Measurements from ENCODE around the gene SCNN1G. TPM values are rescaled to one million over a fixed set of nuclear protein-coding genes. Genes with fewer than 3 reads are reported as not detected.
"Not testable (repeated sequence)": the region's sequence is repeated elsewhere in the genome, so short reads cannot be mapped to it uniquely, and the experiment has no call there.

SCNN1G gene
- total RNA-seq, 2 experiments from 2014 or later = not detected

GRCh38 chr16:23225109-23225508, 42.6 kb downstream of the SCNN1G start:
- peak overlapping the region; percentile 32 for H3K27ac Mint-ChIP-seq
- H3K36me3 Mint-ChIP-seq = no peaks in the 10 kb centered on the region
- no peak for ATAC-seq (ENCODE audit: low read depth)
- H3K27me3 Mint-ChIP-seq = peaks cover 4% of the 10 kb centered on the region
- POLR2A ChIA-PET = no interaction called here
- no peaks in the 10 kb centered on the region for H3K4me1 Mint-ChIP-seq
- DNase-seq = no peak
- H3K4me3 Mint-ChIP-seq = no peak overlapping the region
- peaks cover 1% of the 10 kb centered on the region for H3K9me3 Mint-ChIP-seq

DNA sequence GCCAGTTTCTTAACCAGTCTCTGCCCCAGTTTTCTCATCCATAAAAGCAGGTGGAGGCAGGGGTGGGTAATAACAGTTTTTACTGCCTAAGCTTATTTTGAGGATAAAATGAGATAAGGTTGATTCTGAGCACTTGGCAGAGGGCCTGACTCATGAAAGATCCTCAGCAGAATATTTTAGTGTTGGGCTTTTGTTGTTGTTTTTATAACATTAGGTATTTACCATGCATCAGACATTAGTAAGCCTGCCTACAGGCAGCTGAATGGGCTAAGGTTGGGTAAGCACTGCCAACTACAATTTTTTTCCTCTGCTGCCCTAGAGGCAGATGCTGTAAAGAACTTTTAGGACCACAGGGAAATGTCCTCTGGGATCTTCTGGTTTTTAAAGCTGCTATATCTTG, 43.1 kb downstream of the SCNN1G start:
- Mint-ChIP-seq H3K4me3 (no peak overlapping the region), H3K36me3 (no peaks in the 10 kb centered on the region), H3K27me3 (peaks cover 4% of the 10 kb centered on the region), H3K9me3 (peaks cover 1% of the 10 kb centered on the region), H3K27ac (no peak overlapping the region), H3K4me1 (no peaks in the 10 kb centered on the region)
- ATAC-seq (ENCODE audit: low read depth) (no peak), DNase-seq (no peak)
- POLR2A ChIA-PET = no interaction called here

DNA sequence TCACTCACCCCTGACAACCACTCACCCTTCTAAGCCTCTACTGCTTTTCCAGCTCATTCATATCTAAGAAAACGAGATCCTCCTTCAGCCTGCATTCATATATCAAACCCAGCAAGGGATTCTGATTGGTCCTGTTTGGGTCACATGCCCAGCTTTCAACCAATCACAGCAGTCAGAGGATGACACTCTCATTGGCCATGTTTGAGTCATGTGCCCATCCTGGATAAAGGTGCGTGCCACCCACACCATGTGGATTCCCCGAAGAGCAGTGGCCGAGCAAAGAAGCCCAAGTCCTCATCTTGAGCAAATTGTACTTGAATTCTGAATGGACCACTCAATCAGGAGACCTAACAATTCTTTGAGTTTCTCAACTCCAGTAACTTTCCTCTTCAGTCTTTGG, 45.0 kb downstream of the SCNN1G start:
- POLR2A ChIA-PET = no interaction called here
- ATAC-seq (ENCODE audit: low read depth) (no peak), DNase-seq (no peak)
- Mint-ChIP-seq H3K4me3 (no peak overlapping the region), H3K4me1 (no peaks in the 10 kb centered on the region), H3K9me3 (peaks cover 1% of the 10 kb centered on the region), H3K27me3 (peaks cover 4% of the 10 kb centered on the region), H3K27ac (no peak overlapping the region), H3K36me3 (no peaks in the 10 kb centered on the region)

- ATAC-seq (ENCODE audit: low read depth) (no peak), DNase-seq (no peak)
- Mint-ChIP-seq H3K36me3 (no peaks in the 10 kb centered on the region), H3K4me1 (no peaks in the 10 kb centered on the region), H3K27ac (no peak overlapping the region), H3K9me3 (peaks cover 1% of the 10 kb centered on the region), H3K27me3 (peaks cover 4% of the 10 kb centered on the region), H3K4me3 (no peak overlapping the region)
- POLR2A ChIA-PET = no interaction called here
Observed at GRCh38 chr16:23229714-23230113, 47.2 kb downstream of the SCNN1G start.

DNA sequence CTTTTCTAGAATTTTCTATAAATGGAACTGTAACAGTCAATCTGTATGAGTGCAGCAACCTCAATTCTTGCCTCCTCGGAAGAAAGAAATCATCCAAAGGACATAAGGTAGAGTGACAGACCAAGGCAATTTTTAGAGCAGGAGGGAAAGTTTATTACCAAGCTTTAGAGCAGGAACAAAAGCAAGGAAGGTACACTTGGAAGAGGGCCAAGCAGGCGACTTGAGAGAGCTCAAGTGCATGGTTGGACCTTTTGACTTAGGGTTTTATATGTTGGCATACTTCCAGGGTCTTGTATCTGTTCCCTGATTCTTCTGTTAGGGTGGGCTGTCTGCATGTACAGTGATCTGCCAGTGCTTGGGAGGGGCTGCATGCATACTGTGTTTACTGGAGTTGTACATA, 50.3 kb downstream of the SCNN1G start:
- POLR2A ChIA-PET = no interaction called here
- DNase-seq (no peak), ATAC-seq (ENCODE audit: low read depth) (no peak)
- Mint-ChIP-seq H3K27me3 (peaks cover 2% of the 10 kb centered on the region), H3K4me1 (no peaks in the 10 kb centered on the region), H3K4me3 (no peak overlapping the region), H3K27ac (no peak overlapping the region), H3K36me3 (no peaks in the 10 kb centered on the region), H3K9me3 (peaks cover 1% of the 10 kb centered on the region)

- ATAC-seq (ENCODE audit: low read depth) = no peak
- Mint-ChIP-seq H3K4me3 (no peak overlapping the region), H3K36me3 (no peaks in the 10 kb centered on the region), H3K27me3 (no peaks in the 10 kb centered on the region), H3K9me3 (no peaks in the 10 kb centered on the region), H3K27ac (no peak overlapping the region), H3K4me1 (no peaks in the 10 kb centered on the region)
- no peak for DNase-seq
- POLR2A ChIA-PET = no interaction called here
Observed at GRCh38 chr16:23235176-23235575, 52.6 kb downstream of the SCNN1G start.

DNA sequence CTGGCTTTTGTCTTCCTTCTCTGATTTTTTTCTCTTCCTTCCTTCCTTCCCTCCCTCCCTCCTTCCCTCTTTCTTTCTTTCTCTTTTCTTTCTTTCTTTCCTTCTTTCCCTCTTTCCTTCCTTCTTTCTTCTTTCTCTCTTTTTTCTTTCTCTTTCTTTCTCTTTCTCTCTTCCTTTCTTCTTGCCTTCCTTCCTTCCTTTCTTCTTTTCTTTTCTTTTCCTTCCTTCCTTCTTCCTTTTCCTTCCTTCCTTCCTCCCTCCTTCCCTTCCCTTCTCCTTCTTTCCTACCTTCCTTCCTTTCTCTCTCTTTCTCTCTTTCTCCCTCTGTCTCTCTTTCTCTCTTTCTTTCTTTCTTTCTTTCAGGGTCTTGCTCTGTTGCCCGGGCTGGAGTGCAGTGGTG, 54.4 kb downstream of the SCNN1G start:
- Mint-ChIP-seq H3K4me3 (no peak overlapping the region), H3K9me3 (no peaks in the 10 kb centered on the region), H3K36me3 (no peaks in the 10 kb centered on the region), H3K27me3 (peaks cover 3% of the 10 kb centered on the region), H3K27ac (no peak overlapping the region), H3K4me1 (no peaks in the 10 kb centered on the region)
- DNase-seq = no peak
- ATAC-seq (ENCODE audit: low read depth) = no peak
- POLR2A ChIA-PET = no interaction called here

DNA sequence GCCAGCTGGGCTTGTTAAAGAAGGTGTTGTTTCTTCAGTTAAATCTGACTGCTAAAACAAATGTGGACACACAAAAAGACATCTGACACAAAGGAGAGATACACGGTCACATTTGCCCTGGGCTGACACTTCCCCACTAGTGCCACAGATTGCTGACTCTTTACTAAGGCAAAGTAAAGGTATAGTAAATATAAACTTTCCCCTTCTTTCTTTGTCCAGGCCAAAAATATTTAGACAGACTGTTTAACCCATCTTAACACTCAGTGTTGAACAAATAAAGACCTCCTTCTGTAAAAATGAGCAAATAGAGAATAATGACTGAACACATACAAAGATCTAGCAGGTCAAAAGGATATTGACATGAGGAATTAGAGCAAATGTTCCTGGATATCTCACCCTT, 58.4 kb downstream of the SCNN1G start:
- peaks cover 3% of the 10 kb centered on the region for H3K9me3 Mint-ChIP-seq

GRCh38 chr16:23244122-23244521, 61.6 kb downstream of the SCNN1G start:
- Mint-ChIP-seq H3K4me1 (no peaks in the 10 kb centered on the region), H3K4me3 (no peak overlapping the region), H3K27me3 (peaks cover 3% of the 10 kb centered on the region), H3K9me3 (peaks cover 3% of the 10 kb centered on the region), H3K36me3 (peaks cover 1% of the 10 kb centered on the region), H3K27ac (no peak overlapping the region)
- POLR2A ChIA-PET = no interaction called here
- ATAC-seq (ENCODE audit: low read depth) = no peak
- no peak for DNase-seq

More for the DNA sequence above, 58.4 kb downstream of the SCNN1G start:
- Mint-ChIP-seq H3K36me3 (peaks cover 1% of the 10 kb centered on the region), H3K27ac (no peak overlapping the region), H3K4me1 (no peaks in the 10 kb centered on the region), H3K4me3 (no peak overlapping the region), H3K27me3 (peaks cover 3% of the 10 kb centered on the region)
- DNase-seq (no peak), ATAC-seq (ENCODE audit: low read depth) (no peak)
- POLR2A ChIA-PET = no interaction called here

DNA sequence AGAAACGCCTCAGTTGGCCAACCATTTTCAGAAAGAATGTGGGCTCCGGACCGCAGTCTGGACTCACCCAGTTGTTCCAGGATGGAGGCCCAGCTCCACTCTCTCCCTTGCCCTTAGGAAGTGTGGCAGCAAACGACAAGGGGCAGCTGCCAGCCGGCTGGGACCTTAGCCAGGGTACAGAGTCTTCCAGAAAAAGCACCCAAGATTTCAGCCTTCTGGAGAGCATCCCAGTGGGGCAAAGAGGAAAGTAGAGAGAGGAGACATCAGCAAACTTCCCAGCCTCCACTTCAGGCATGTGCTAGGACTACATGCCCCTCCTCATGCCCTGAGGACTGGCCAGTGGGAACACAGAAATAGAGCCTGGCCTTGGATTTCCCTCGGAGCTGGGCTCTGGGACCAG, 62.7 kb downstream of the SCNN1G start:
- Mint-ChIP-seq H3K27ac (no peak overlapping the region), H3K4me1 (no peaks in the 10 kb centered on the region), H3K9me3 (peaks cover 4% of the 10 kb centered on the region), H3K36me3 (peaks cover 1% of the 10 kb centered on the region), H3K4me3 (no peak overlapping the region), H3K27me3 (peaks cover 3% of the 10 kb centered on the region)
- ATAC-seq (ENCODE audit: low read depth) = no peak
- POLR2A ChIA-PET = no interaction called here
- DNase-seq = no peak

- Mint-ChIP-seq H3K27me3 (no peaks in the 10 kb centered on the region), H3K9me3 (peaks cover 1% of the 10 kb centered on the region), H3K36me3 (no peaks in the 10 kb centered on the region), H3K27ac (no peak overlapping the region), H3K4me3 (no peak overlapping the region), H3K4me1 (no peaks in the 10 kb centered on the region)
- no peak for ATAC-seq (ENCODE audit: low read depth)
- DNase-seq = no peak
- POLR2A ChIA-PET = no interaction called here
Observed at GRCh38 chr16:23248261-23249194, 66.0 kb downstream of the SCNN1G start.

DNA sequence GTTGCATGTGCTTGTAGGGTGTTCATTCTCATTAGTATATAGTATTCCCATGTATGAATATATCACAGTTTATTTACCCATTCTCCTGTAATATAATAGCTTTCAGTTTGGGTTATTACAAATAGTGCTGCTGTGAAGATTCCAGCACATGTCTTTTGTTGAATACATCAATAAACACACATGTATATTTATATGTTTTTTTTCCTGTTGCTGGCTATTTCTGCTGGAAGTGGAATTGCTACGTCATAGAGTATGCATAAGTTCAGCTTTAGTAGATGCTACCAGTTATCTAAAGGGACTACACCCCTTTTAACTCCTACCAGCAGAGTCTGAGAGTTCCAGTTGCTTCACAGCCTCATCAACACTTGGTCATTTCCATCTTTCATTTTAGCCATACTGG, 67.3 kb downstream of the SCNN1G start:
- Mint-ChIP-seq H3K9me3 (peaks cover 1% of the 10 kb centered on the region), H3K27ac (no peak overlapping the region), H3K4me3 (no peak overlapping the region), H3K4me1 (no peaks in the 10 kb centered on the region), H3K27me3 (peaks cover 5% of the 10 kb centered on the region), H3K36me3 (no peaks in the 10 kb centered on the region)
- ATAC-seq (ENCODE audit: low read depth) (no peak), DNase-seq (no peak)
- POLR2A ChIA-PET = no interaction called here

- Mint-ChIP-seq H3K27me3 (peaks cover 8% of the 10 kb centered on the region), H3K9me3 (peaks cover 1% of the 10 kb centered on the region), H3K4me1 (no peaks in the 10 kb centered on the region), H3K36me3 (no peaks in the 10 kb centered on the region), H3K4me3 (no peak overlapping the region), H3K27ac (no peak overlapping the region)
- no peak for DNase-seq
- POLR2A ChIA-PET = no interaction called here
- peak; percentile 14 for ATAC-seq (ENCODE audit: low read depth)
Observed at GRCh38 chr16:23252310-23252709, 69.8 kb downstream of the SCNN1G start.

DNA sequence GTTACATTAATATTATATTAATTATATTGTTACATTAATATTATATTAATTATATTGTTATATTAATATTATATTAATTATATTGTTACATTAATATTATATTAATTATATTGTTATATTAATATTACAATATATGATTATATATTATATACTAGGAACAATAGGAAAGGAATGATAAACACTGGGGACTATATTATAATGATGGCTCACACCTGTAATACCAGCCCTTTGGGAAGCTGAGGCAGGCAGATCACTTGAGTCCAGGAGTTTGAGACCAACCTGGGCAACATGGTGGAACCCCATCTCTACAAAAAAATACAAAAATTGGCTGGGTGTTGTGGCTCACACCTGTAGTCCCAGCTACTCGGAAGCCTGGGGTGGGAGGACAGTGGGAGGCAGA, 71.1 kb downstream of the SCNN1G start:
- ATAC-seq (ENCODE audit: low read depth); H3K9me3 Mint-ChIP-seq; H3K27me3 Mint-ChIP-seq; H3K4me1 Mint-ChIP-seq; H3K36me3 Mint-ChIP-seq; POLR2A ChIA-PET; DNase-seq; H3K4me3 Mint-ChIP-seq; H3K27ac Mint-ChIP-seq: not testable (repeated sequence)
